ENCODE results near the gene LPP.

DNA sequence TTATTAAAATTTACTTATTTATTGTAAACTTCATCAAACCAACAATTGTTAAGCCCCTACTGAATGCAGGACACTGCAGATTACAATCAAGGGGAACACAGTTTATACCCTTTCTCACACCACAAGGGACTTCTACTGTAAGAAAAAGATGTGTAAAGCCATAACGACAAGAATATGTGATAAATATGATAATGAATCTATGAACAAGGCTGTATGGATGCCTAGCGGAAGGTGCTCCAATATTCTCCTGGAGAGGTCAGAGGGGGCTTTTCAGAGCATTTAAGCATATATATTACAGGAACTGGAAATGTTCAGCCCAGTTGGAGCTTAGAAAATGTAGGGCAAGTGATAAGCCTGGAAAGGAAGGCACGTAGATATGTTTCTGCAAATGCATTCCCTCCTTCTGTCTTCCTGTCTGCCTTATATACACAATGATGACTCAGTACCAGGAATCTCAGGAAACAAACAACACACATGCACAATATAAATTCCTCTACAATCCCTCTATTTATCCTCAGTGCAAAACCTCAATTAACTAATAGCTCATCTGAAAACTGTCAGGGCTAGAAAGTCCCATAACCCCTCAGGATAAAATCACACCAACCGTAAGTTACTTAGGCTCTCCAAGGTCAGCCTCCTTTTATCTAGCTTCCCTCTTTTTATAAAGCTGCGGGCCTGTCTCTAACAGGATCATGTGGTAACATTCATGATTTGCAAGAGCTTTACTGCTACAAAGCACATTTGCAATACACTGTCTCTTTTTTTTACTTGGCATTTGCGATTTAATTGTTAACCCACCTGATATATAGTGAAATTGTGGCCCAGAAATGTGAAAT lies 393.1 kb downstream of the LPP start:
- TF ChIP-seq, protein P1, sequence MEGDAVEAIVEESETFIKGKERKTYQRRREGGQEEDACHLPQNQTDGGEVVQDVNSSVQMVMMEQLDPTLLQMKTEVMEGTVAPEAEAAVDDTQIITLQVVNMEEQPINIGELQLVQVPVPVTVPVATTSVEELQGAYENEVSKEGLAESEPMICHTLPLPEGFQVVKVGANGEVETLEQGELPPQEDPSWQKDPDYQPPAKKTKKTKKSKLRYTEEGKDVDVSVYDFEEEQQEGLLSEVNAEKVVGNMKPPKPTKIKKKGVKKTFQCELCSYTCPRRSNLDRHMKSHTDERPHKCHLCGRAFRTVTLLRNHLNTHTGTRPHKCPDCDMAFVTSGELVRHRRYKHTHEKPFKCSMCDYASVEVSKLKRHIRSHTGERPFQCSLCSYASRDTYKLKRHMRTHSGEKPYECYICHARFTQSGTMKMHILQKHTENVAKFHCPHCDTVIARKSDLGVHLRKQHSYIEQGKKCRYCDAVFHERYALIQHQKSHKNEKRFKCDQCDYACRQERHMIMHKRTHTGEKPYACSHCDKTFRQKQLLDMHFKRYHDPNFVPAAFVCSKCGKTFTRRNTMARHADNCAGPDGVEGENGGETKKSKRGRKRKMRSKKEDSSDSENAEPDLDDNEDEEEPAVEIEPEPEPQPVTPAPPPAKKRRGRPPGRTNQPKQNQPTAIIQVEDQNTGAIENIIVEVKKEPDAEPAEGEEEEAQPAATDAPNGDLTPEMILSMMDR (conservative IDR thresholded peaks at IDR 0.05) = no peak
- TF ChIP-seq EZH2 (IDR thresholded peaks at IDR 0.05; ENCODE audit: low read depth) = no peak

Data from PC-9 (cell line).